Peyer's patch (tissue), 4 donors: ENCODE results near the gene PRPF39.

ENCODE experiments used
- POLR2A ChIP-seq, 2 donors: fragments of 450-650 bp; IDR thresholded peaks; one replicate each; pipeline ENCODE4 v1.5.1; 2017; ENCODE audit warnings: antibody characterized with exemption in 2 of 2, mild to moderate bottlenecking in 2 of 2, moderate library complexity in 2 of 2
- TF ChIP-seq, protein P1 (sequence below), 6 experiments: fragments of 450-650 bp in 4 of 6; fragments of 200-600 bp in 2 of 6; sonication (generic) in 1 of 6; IDR thresholded peaks; one replicate each; pipeline ENCODE4 v1.5.1; 2017 to 2019; ENCODE audit warnings: antibody characterized with exemption in 6 of 6, mild to moderate bottlenecking in 3 of 6, moderate library complexity in 1 of 6

- TF ChIP-seq POLR2A (IDR thresholded peaks at IDR 0.05), result no peak
- TF ChIP-seq, protein P1, sequence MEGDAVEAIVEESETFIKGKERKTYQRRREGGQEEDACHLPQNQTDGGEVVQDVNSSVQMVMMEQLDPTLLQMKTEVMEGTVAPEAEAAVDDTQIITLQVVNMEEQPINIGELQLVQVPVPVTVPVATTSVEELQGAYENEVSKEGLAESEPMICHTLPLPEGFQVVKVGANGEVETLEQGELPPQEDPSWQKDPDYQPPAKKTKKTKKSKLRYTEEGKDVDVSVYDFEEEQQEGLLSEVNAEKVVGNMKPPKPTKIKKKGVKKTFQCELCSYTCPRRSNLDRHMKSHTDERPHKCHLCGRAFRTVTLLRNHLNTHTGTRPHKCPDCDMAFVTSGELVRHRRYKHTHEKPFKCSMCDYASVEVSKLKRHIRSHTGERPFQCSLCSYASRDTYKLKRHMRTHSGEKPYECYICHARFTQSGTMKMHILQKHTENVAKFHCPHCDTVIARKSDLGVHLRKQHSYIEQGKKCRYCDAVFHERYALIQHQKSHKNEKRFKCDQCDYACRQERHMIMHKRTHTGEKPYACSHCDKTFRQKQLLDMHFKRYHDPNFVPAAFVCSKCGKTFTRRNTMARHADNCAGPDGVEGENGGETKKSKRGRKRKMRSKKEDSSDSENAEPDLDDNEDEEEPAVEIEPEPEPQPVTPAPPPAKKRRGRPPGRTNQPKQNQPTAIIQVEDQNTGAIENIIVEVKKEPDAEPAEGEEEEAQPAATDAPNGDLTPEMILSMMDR (IDR thresholded peaks at IDR 0.05), result no peak
Measured at GRCh38 chr14:45066667-45067066, 17.2 kb upstream of the PRPF39 start.
